SK-N-SH (cell line): ENCODE measurements around the gene HEMK1. TPM values are rescaled to one million over a fixed set of nuclear protein-coding genes. Genes with fewer than 3 reads are reported as not detected.

ENCODE experiments used
- CTCF ChIA-PET: fragments of 300-600, 350-600 bp; formaldehyde crosslinking; extraction: SDS; loops from one replicate; lab custom pipeline; 2021; lab: Yijun Ruan, JAX
- POLR2A ChIA-PET: fragments of 350-600 bp; sonication (Branson Sonifier 250); formaldehyde crosslinking; extraction: SDS; loops from one replicate; lab custom pipeline; 2020; ENCODE audit warnings: antibody characterized with exemption, inconsistent platforms; lab: Yijun Ruan, JAX
- DNase-seq: peaks from one replicate; pipeline ENCODE4 v3.0.0; 2012
- H2AFZ ChIP-seq: fragments of 200-600 bp; sonication (generic); 2 replicates; pipeline ENCODE4 v1.8.1; 2016; ENCODE audit warnings: antibody characterized with exemption, mild to moderate bottlenecking, low read depth
- H3F3A ChIP-seq: fragments of 200-600 bp; sonication (generic); replicated peaks from 2 replicates; pipeline ENCODE3; 2016; ENCODE audit warnings: antibody characterized with exemption, mild to moderate bottlenecking; ENCODE audit not compliant: insufficient read depth
- H3K27ac ChIP-seq, 2 experiments: fragments of 200-500 bp in 1 of 2; fragments of 200-600 bp in 1 of 2; sonication (Bioruptor generic) in 1 of 2; sonication (generic), shearing (Covaris generic) in 1 of 2; 2 replicates each; pipeline versions ENCODE4 v1.5.1 to v1.6.1; 2014 to 2016; ENCODE audit warnings: low read depth in 2 of 2, inconsistent platforms in 1 of 2, low read length in 1 of 2, mild to moderate bottlenecking in 1 of 2, mixed read lengths in 1 of 2
- H3K27me3 ChIP-seq: fragments of 200-600 bp; sonication (generic), shearing (Covaris generic); 2 replicates; pipeline ENCODE4 v1.6.1; 2016; ENCODE audit warnings: mixed run types; ENCODE audit not compliant: insufficient read depth
- H3K36me3 ChIP-seq, 2 experiments: fragments of 200-500 bp in 1 of 2; fragments of 200-600 bp in 1 of 2; sonication (Bioruptor generic) in 1 of 2; sonication (generic) in 1 of 2; replicated peaks in 1 of 2; 2 replicates each; pipeline versions ENCODE3 to v1.5.1; 2014 to 2016; ENCODE audit warnings: low read length in 1 of 2, mild to moderate bottlenecking in 1 of 2; ENCODE audit not compliant: insufficient read depth in 2 of 2, control insufficient read depth in 1 of 2
- H3K4me1 ChIP-seq, 2 experiments: fragments of 200-500 bp in 1 of 2; fragments of 200-600 bp in 1 of 2; sonication (Bioruptor generic) in 1 of 2; sonication (generic), shearing (Covaris generic) in 1 of 2; 2 replicates each; pipeline versions ENCODE4 v1.5.1 to v1.6.1; 2014 to 2016; ENCODE audit warnings: low read depth in 1 of 2, low read length in 1 of 2, mixed run types in 1 of 2; ENCODE audit not compliant: insufficient read depth in 2 of 2, control insufficient read depth in 1 of 2
- H3K4me2 ChIP-seq: fragments of 200-600 bp; sonication (generic), shearing (Covaris generic); 2 replicates; pipeline ENCODE4 v1.6.1; 2017; ENCODE audit warnings: mixed run types
- H3K4me3 ChIP-seq, 2 experiments: fragments of 200-500 bp in 1 of 2; fragments of 200-600 bp in 1 of 2; sonication (Bioruptor generic) in 1 of 2; sonication (generic), shearing (Covaris generic) in 1 of 2; 2 replicates each; pipeline versions ENCODE4 v1.5.1 to v1.8.1; 2014 to 2016; ENCODE audit warnings: low read depth in 2 of 2, inconsistent platforms in 1 of 2, low read length in 1 of 2, mild to moderate bottlenecking in 1 of 2, mixed read lengths in 1 of 2, moderate library complexity in 1 of 2
- H3K79me2 ChIP-seq: fragments of 200-600 bp; sonication (generic); 2 replicates; pipeline ENCODE4 v1.8.1; 2017; ENCODE audit warnings: mild to moderate bottlenecking; ENCODE audit not compliant: insufficient read depth
- H3K9ac ChIP-seq: fragments of 200-600 bp; sonication (generic); 2 replicates; pipeline ENCODE4 v1.6.1; 2017; ENCODE audit warnings: mixed run types
- H3K9me2 ChIP-seq: fragments of 200-600 bp; sonication (generic); 2 replicates; pipeline ENCODE4 v1.6.1; 2017; ENCODE audit warnings: mixed run types
- H3K9me3 ChIP-seq: fragments of 200-600 bp; sonication (generic); 2 replicates; pipeline ENCODE4 v1.6.1; 2017; ENCODE audit warnings: mixed run types, mild to moderate bottlenecking, moderate library complexity
- H4K20me1 ChIP-seq: fragments of 200-600 bp; sonication (generic); 2 replicates; pipeline ENCODE4 v1.6.1; 2017; ENCODE audit warnings: mild to moderate bottlenecking, mixed run types; ENCODE audit not compliant: insufficient read depth
- FOXJ3 ChIP-seq: sonication (generic); formaldehyde crosslinking; IDR thresholded peaks from 2 replicates; pipeline ENCODE4 v1.5.1; 2020; ENCODE audit warnings: mild to moderate bottlenecking, missing genetic modification reagents
- GABPA ChIP-seq: IDR thresholded peaks from 2 replicates; pipeline ENCODE4 v1.4.0; 2012; ENCODE audit warnings: low read depth, mild to moderate bottlenecking
- IRF3 ChIP-seq: fragments of 150-350 bp; IDR thresholded peaks from 2 replicates; pipeline ENCODE4 v1.6.1; 2016; ENCODE audit warnings: mild to moderate bottlenecking, low read depth, low read length
- JUND ChIP-seq: IDR thresholded peaks from 2 replicates; pipeline ENCODE4 v1.4.0; 2012
- MAX ChIP-seq: IDR thresholded peaks from 2 replicates; pipeline ENCODE4 v1.4.0; 2012; ENCODE audit warnings: low read depth
- MXI1 ChIP-seq: IDR thresholded peaks from 2 replicates; pipeline ENCODE4 v1.6.1; 2012; ENCODE audit warnings: mild to moderate bottlenecking, low read depth, low read length, improper control_type of control experiment
- NRF1 ChIP-seq: IDR thresholded peaks from 2 replicates; pipeline ENCODE4 v1.6.1; 2012; ENCODE audit warnings: low read depth, mild to moderate bottlenecking, low read length
- POLR2AphosphoS5 ChIP-seq: IDR thresholded peaks from 2 replicates; pipeline ENCODE4 v1.6.1; 2012; ENCODE audit warnings: low read depth, low read length
- RAD21 ChIP-seq: IDR thresholded peaks from 2 replicates; pipeline ENCODE4 v1.6.1; 2012; ENCODE audit warnings: mild to moderate bottlenecking, low read length
- REST ChIP-seq: IDR thresholded peaks from 2 replicates; pipeline ENCODE4 v1.6.1; 2012; ENCODE audit warnings: mild to moderate bottlenecking, low read depth, low read length, moderate library complexity
- SMC3 ChIP-seq: IDR thresholded peaks from 2 replicates; pipeline ENCODE4 v1.6.1; 2012; ENCODE audit warnings: low read depth, low read length, improper control_type of control experiment
- TEAD4 ChIP-seq: IDR thresholded peaks from 2 replicates; pipeline ENCODE4 v1.4.0; 2012; ENCODE audit warnings: mild to moderate bottlenecking, borderline replicate concordance; ENCODE audit not compliant: insufficient read depth
- YY1 ChIP-seq: IDR thresholded peaks from 2 replicates; pipeline ENCODE4 v1.4.0; 2012; ENCODE audit warnings: low read depth, mild to moderate bottlenecking
- WGBS: methylation state at CpG from one replicate; pipeline ENCODE4 v1.1.6; 2017; ENCODE audit warnings: low lambda C conversion rate; 5-methylcytosine and 5-hydroxymethylcytosine counted together
- polyA plus RNA-seq, 3 experiments: library from polyadenylated mRNA; depleted of rRNA; stranded (reverse); fragments of >200 nt; gene quantifications; 2 replicates each; pipeline ENCODE4 v1.2.3, GENCODE V29; 2012

HEMK1 gene
- polyA plus RNA-seq, 1 of the 3 experiments (the other 2 are of a cell fraction) = 15.4 TPM

- TF ChIP-seq TEAD4 (no peak), REST (no peak), JUND (no peak), IRF3 (no peak), SMC3 (no peak), FOXJ3 (no peak), NRF1 (no peak)
- TF ChIP-seq, all 33 proteins: peak for 0
These were observed 6.0 kb downstream of the HEMK1 start (continued) for GRCh38 chr3:50575372-50575771.

GRCh38 chr3:50577348-50577747, 8.0 kb downstream of the HEMK1 start:
- DNase-seq = no peak
- H3F3A ChIP-seq = no peaks in the 10 kb centered on the region
- H3K4me1 ChIP-seq = no peaks in the 10 kb centered on the region
- no peaks in the 10 kb centered on the region for H3K9me3 ChIP-seq
- H3K4me2 ChIP-seq = no peak overlapping the region
- WGBS = 100% methylated on average over 2 of the region's 2 CpGs
- no peaks in the 10 kb centered on the region for H3K27me3 ChIP-seq
- peaks cover 8 to 29% of the 10 kb centered on the region in 2 experiments for H3K36me3 ChIP-seq
- POLR2A ChIA-PET = interaction anchor here (0.5 kb wide), 1 partner anchor 11 kb away, joined by 4 read pairs; no protein-coding TSS in a partner anchor
- no peak overlapping the region for H3K27ac ChIP-seq
- TF ChIP-seq IRF3 = no peak
- TF ChIP-seq YY1 = no peak
- no peak for TF ChIP-seq TEAD4
- TF ChIP-seq MXI1 = no peak
- TF ChIP-seq GABPA = no peak
- no peak for TF ChIP-seq FOXJ3
- no peak for TF ChIP-seq MAX
- TF ChIP-seq RAD21 = no peak
- no peak for TF ChIP-seq POLR2AphosphoS5
- TF ChIP-seq, all 33 proteins: peak for 0
- no peaks in the 10 kb centered on the region for H4K20me1 ChIP-seq
- no peak overlapping the region for H3K4me3 ChIP-seq
- no peaks in the 10 kb centered on the region for H3K9me2 ChIP-seq
- H3K79me2 ChIP-seq = no peaks in the 10 kb centered on the region
- H2AFZ ChIP-seq = no peak overlapping the region
- CTCF ChIA-PET = interaction anchor here (1.5 to 31.2 kb wide), 2 partner anchors 32 to 35 kb away, joined by 6 to 648 read pairs; partner anchors contain the start of genes CISH and MAPKAPK3
- H3K9ac ChIP-seq = no peak overlapping the region
